Measurements from ENCODE around the gene UBE2L3. TPM values are rescaled to one million over a fixed set of nuclear protein-coding genes. Genes with fewer than 3 reads are reported as not detected.

Gene UBE2L3
- total and polyA plus RNA-seq, 2 of the 13 experiments (the other 11 are each of a cell fraction or from before 2014, with no cell fraction given): 30.2 to 58.1 TPM

DNA sequence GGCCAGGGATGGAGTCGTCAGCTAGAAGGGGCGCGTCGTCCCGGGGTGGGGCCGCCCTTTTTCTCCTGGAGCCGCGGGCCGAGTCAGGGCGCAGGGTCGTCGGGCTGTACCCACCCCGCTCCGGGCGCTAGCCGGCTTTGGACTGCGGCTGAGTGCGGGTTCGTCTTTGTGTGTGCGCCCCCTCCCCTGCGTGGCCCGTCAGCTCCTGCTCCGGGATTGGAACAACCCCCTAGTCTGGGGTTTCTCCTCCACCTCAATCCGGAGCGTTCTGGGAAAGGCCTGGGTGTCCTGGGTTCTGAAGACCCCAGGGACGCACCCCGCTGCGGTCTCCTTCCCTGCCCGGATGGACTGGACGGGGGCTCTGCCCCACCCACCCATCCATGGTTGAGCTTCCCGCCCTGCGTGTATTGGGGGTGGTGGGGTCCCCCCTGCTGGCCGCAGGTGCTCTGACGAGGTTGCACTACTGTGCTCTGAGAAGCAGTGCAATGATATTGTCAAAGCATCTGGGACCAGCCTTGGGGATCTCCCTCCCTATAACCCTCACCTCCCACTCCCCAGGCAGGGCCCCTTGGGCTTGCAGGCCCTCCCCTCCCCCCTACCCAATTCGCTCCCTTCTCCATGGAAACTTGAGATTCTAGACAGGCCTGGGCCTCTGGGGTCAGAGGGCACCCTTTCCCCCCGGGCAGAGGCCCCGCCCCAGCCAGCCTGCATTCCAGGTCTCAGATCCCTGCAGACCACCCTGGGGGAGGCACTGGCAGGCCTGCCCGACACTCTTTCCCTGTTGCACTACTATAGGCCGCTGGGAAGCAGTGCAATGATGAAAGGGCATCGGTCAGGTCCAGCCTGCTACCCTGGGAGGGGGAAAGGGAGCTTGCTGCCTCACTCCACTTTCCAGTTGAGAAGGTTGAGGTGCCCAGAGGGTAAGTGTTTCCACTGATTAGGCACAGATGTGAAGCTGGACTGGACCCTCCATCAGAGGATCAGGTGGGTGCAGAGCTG, 85.3 kb downstream of the UBE2L3 start (continued):
- TF ChIP-seq, protein P1, sequence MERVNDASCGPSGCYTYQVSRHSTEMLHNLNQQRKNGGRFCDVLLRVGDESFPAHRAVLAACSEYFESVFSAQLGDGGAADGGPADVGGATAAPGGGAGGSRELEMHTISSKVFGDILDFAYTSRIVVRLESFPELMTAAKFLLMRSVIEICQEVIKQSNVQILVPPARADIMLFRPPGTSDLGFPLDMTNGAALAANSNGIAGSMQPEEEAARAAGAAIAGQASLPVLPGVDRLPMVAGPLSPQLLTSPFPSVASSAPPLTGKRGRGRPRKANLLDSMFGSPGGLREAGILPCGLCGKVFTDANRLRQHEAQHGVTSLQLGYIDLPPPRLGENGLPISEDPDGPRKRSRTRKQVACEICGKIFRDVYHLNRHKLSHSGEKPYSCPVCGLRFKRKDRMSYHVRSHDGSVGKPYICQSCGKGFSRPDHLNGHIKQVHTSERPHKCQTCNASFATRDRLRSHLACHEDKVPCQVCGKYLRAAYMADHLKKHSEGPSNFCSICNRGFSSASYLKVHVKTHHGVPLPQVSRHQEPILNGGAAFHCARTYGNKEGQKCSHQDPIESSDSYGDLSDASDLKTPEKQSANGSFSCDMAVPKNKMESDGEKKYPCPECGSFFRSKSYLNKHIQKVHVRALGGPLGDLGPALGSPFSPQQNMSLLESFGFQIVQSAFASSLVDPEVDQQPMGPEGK (CRISPR knock-in tag; IDR thresholded peaks at IDR 0.05): peak; percentile 57
- TF ChIP-seq RFX3 (CRISPR knock-in tag; IDR thresholded peaks at IDR 0.05) (no peak), PPARG (CRISPR knock-in tag; conservative IDR thresholded peaks at IDR 0.05) (no peak), NR2F6 (IDR thresholded peaks at IDR 0.05) (no peak; the same call in 1 of the 2 replicates), NR2F6 (CRISPR knock-in tag; IDR thresholded peaks at IDR 0.05) (0 out of 2 replicates have a peak, but pooled peaks have one; percentile 13), CBX2 (IDR thresholded peaks at IDR 0.05; ENCODE audit: low read depth, low read length) (no peak), CBX2 (CRISPR knock-in tag; IDR thresholded peaks at IDR 0.05; ENCODE audit: low read depth) (no peak), IRX3 (CRISPR knock-in tag; IDR thresholded peaks at IDR 0.05; ENCODE audit: borderline replicate concordance, low read depth) (no peak), ZNF34 (CRISPR knock-in tag; IDR thresholded peaks at IDR 0.05; ENCODE audit: borderline replicate concordance) (no peak), ZNF678 (CRISPR knock-in tag; IDR thresholded peaks at IDR 0.05) (no peak), ATF7 (IDR thresholded peaks at IDR 0.05) (no peak), ATF7 (CRISPR knock-in tag; IDR thresholded peaks at IDR 0.05) (no peak)
- TF ChIP-seq, protein P2, sequence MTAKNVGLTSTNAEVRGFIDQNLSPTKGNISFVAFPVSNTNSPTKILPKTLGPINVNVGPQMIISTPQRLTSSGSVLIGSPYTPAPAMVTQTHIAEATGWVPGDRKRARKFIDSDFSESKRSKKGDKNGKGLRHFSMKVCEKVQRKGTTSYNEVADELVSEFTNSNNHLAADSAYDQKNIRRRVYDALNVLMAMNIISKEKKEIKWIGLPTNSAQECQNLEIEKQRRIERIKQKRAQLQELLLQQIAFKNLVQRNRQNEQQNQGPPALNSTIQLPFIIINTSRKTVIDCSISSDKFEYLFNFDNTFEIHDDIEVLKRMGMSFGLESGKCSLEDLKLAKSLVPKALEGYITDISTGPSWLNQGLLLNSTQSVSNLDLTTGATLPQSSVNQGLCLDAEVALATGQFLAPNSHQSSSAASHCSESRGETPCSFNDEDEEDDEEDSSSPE (CRISPR knock-in tag; IDR thresholded peaks at IDR 0.05): 0 out of 2 replicates have a peak, but pooled peaks have one; percentile 20
